HepG2 (cell line): Measurements from ENCODE around the gene GABRG3.

Source experiments
- CENPBD1 ChIP-seq: sonication (generic); formaldehyde crosslinking; IDR thresholded peaks from 2 replicates; pipeline ENCODE4 v1.8.0; 2022; ENCODE audit warnings: missing genetic modification reagents, low read depth, mild to moderate bottlenecking, borderline replicate concordance
- CTCF ChIP-seq: sonication (generic); formaldehyde crosslinking; IDR thresholded peaks from 2 replicates; pipeline ENCODE4 v1.5.0; 2020; ENCODE audit warnings: mild to moderate bottlenecking, missing genetic modification reagents, moderate library complexity
- HNRNPUL1 ChIP-seq: fragments of 200-400 bp; formaldehyde crosslinking; IDR thresholded peaks from 2 replicates; pipeline ENCODE4 v1.6.1; 2017; ENCODE audit warnings: low read depth, mild to moderate bottlenecking, low read length, moderate library complexity
- MATR3 ChIP-seq: sonication (generic); formaldehyde crosslinking; IDR thresholded peaks from 2 replicates; pipeline ENCODE4 v1.4.0; 2020; ENCODE audit warnings: missing genetic modification reagents
- MED1 ChIP-seq: sonication (generic); formaldehyde crosslinking; IDR thresholded peaks from 2 replicates; pipeline ENCODE4 v1.4.0; 2020; ENCODE audit warnings: missing genetic modification reagents
- POLR2A ChIP-seq, 2 experiments: IDR thresholded peaks; 2 replicates each; pipeline ENCODE4 v1.6.1; 2011; ENCODE audit warnings: low read depth in 2 of 2, low read length in 2 of 2, mild to moderate bottlenecking in 1 of 2, moderate library complexity in 1 of 2; ENCODE audit not compliant: insufficient read depth in 1 of 2
- RBAK ChIP-seq: sonication (generic); formaldehyde crosslinking; IDR thresholded peaks from 2 replicates; pipeline ENCODE4 v1.5.1; 2020; ENCODE audit warnings: mild to moderate bottlenecking, missing genetic modification reagents
- REST ChIP-seq, 2 experiments: IDR thresholded peaks; 2 replicates each; pipeline ENCODE4 v1.6.1; 2011 to 2012; ENCODE audit warnings: low read length in 2 of 2, borderline replicate concordance in 1 of 2, low read depth in 1 of 2, mild to moderate bottlenecking in 1 of 2, moderate library complexity in 1 of 2
- SP2 ChIP-seq: sonication (generic); formaldehyde crosslinking; IDR thresholded peaks from 2 replicates; pipeline ENCODE4 v1.5.1; 2020; ENCODE audit warnings: mild to moderate bottlenecking, missing genetic modification reagents
- ZNF274 ChIP-seq: sonication (generic); formaldehyde crosslinking; IDR thresholded peaks from 2 replicates; pipeline ENCODE4 v1.5.1; 2020; ENCODE audit warnings: mild to moderate bottlenecking, missing genetic modification reagents
- ZNF275 ChIP-seq: sonication (generic); formaldehyde crosslinking; IDR thresholded peaks from 2 replicates; pipeline ENCODE4 v1.8.0; 2022; ENCODE audit warnings: missing genetic modification reagents, mild to moderate bottlenecking, inconsistent platforms, borderline replicate concordance
- ZNF30 ChIP-seq: sonication (generic); formaldehyde crosslinking; IDR thresholded peaks from 2 replicates; pipeline ENCODE4 v1.5.0; 2020; ENCODE audit warnings: mild to moderate bottlenecking, missing genetic modification reagents
- ZNF574 ChIP-seq: sonication (generic); formaldehyde crosslinking; IDR thresholded peaks from 2 replicates; pipeline ENCODE4 v1.4.0; 2020; ENCODE audit warnings: missing genetic modification reagents
- ZSCAN30 ChIP-seq: sonication (generic); formaldehyde crosslinking; IDR thresholded peaks from 2 replicates; pipeline ENCODE4 v1.5.0; 2020; ENCODE audit warnings: mild to moderate bottlenecking, missing genetic modification reagents

DNA sequence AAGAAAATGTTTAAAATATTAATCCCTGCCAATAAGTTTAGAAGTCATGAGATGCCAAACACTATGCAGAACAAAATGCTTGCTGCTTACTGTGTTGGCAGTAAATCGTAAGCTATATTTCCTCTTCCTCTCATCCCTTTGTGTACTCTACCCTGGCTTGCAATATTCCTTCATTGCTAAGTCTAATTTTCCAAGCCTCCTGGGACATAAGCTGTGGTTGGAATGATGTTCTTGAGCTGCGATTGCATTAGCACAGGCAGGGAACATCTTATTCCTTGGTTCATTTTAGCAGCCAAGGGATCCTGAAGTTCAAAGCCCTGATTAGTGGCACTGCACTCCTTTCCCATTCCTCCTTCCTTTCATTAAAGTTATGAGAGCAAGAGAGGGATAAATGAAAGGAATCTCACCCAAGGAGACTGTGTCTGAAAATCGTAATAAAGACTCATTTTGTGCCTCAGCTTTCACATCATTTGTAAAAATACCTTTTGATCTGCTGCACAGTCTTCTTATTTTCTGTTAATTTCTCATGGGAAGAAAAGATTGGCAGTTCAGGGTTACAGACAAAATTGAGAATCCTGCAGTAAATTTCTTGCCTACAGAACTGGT, 592.9 kb downstream of the GABRG3 start:
- TF ChIP-seq SP2 (CRISPR knock-in tag) (no peak), HNRNPUL1 (no peak), CENPBD1 (CRISPR knock-in tag) (no peak), ZNF574 (CRISPR knock-in tag) (no peak), CTCF (CRISPR knock-in tag) (no peak), REST (IDR thresholded peaks at IDR 0.05; ENCODE audit: borderline replicate concordance in 1 of 2, low read depth in 1 of 2, low read length in 2 of 2) (no peak), ZNF30 (CRISPR knock-in tag) (no peak), ZSCAN30 (no peak), POLR2A (IDR thresholded peaks at IDR 0.05; ENCODE audit: insufficient read depth in 1 of 2, low read depth in 2 of 2, low read length in 2 of 2) (no peak), MED1 (CRISPR knock-in tag) (no peak), ZNF275 (no peak), MATR3 (CRISPR knock-in tag) (no peak), RBAK (no peak), ZNF274 (CRISPR knock-in tag) (no peak)
